Measurements from ENCODE around the gene ARL5C. TPM values are rescaled to one million over a fixed set of nuclear protein-coding genes. Genes with fewer than 3 reads are reported as not detected.

Gene ARL5C, protein sequence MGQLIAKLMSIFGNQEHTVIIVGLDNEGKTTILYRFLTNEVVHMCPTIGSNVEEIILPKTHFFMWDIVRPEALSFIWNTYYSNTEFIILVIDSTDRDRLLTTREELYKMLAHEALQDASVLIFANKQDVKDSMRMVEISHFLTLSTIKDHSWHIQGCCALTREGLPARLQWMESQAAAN
- under 1 TPM in 1 of 2 donors, not detected in 1; 0.27 TPM for total RNA-seq

DNA sequence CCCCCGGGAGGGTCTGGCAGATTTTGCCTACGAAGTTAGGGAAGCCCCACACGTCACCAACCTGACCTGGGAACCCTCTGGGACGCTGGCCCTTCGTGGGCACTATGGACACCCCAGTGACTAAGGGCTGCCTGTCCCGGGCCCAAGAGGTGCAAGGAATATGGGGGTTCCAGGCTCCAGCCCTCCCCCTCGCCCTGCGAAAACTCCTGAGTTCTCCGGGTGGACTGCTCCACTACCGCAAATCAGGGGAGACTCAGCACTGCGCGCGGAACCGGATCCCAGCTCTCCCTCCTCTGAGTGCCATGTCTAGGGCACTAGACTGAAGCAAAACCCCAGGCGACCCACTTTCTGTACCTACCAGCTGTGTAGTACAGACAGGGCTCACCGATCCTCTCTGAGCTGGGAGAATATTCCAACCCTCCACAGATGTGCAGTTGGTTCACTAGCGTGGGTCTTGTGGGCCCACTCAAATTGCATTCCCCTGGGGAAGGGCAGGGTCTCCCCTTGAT, at the start of gene ARL5C:
Gene ARL5C, minus strand, starts transcription at position 321 of the 509 bp plus-strand sequence. CDS start 401 bp downstream, outside the sequence.
- H3K4me3 ChIP-seq = peak within 1 kb of the TSS; percentile 71
- no peaks in the 10 kb centered on the region for H3K27me3 ChIP-seq (replicated peaks; ENCODE audit: insufficient read depth)
- no peak for DNase-seq (ENCODE audit: low spot score)
- no peaks in the 10 kb centered on the region for H3K9me3 ChIP-seq
- H3K27ac ChIP-seq = peak within 1 kb of the TSS in 1 of 2 donors; percentile 16
- TF ChIP-seq, protein P1, sequence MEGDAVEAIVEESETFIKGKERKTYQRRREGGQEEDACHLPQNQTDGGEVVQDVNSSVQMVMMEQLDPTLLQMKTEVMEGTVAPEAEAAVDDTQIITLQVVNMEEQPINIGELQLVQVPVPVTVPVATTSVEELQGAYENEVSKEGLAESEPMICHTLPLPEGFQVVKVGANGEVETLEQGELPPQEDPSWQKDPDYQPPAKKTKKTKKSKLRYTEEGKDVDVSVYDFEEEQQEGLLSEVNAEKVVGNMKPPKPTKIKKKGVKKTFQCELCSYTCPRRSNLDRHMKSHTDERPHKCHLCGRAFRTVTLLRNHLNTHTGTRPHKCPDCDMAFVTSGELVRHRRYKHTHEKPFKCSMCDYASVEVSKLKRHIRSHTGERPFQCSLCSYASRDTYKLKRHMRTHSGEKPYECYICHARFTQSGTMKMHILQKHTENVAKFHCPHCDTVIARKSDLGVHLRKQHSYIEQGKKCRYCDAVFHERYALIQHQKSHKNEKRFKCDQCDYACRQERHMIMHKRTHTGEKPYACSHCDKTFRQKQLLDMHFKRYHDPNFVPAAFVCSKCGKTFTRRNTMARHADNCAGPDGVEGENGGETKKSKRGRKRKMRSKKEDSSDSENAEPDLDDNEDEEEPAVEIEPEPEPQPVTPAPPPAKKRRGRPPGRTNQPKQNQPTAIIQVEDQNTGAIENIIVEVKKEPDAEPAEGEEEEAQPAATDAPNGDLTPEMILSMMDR (IDR thresholded peaks at IDR 0.05) = no peak
- no peak for ATAC-seq (ENCODE audit: insufficient number of reproducible peaks, low FRiP score, low read depth)
- no peaks in the 10 kb centered on the region for H3K36me3 ChIP-seq
- H3K4me1 ChIP-seq (ENCODE audit: control insufficient read depth in 1 of 2, low read depth in 2 of 2) = peaks cover 6 to 30% of the 10 kb centered on the region in 2 donors

DNA sequence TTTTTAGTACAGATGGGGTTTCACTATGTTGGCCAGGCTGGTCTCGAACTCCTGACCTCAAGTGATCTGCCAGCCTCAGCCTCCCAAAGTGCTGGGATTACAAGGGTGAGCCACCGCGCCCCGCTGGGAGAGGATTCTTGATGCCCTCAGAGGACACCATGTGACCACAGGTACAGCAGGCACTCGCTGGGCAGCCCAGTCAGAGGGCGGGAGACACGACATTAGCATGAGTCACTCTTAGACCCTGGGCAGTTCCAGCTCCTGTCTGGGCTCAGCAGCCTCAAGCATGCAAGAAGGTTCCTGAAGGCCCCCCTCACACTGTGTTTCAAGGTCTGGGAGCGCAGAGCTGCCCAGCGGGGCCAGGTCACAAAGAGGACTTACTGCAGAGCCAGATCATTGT, 47.9 kb upstream of the ARL5C start:
- Histone ChIP-seq H3K4me3 (no peak overlapping the region), H3K36me3 (peaks cover 2% of the 10 kb centered on the region), H3K9me3 (no peaks in the 10 kb centered on the region), H3K27me3 (replicated peaks; ENCODE audit: insufficient read depth) (no peaks in the 10 kb centered on the region), H3K27ac (peak overlapping the region; percentile 58 to 64), H3K4me1 (ENCODE audit: control insufficient read depth in 1 of 2, low read depth in 2 of 2) (peaks cover 25 to 71% of the 10 kb centered on the region in 2 donors)
- DNase-seq (ENCODE audit: low spot score) (no peak), ATAC-seq (ENCODE audit: insufficient number of reproducible peaks, low FRiP score, low read depth) (no peak)
- TF ChIP-seq, protein P1 (IDR thresholded peaks at IDR 0.05) = no peak

DNA sequence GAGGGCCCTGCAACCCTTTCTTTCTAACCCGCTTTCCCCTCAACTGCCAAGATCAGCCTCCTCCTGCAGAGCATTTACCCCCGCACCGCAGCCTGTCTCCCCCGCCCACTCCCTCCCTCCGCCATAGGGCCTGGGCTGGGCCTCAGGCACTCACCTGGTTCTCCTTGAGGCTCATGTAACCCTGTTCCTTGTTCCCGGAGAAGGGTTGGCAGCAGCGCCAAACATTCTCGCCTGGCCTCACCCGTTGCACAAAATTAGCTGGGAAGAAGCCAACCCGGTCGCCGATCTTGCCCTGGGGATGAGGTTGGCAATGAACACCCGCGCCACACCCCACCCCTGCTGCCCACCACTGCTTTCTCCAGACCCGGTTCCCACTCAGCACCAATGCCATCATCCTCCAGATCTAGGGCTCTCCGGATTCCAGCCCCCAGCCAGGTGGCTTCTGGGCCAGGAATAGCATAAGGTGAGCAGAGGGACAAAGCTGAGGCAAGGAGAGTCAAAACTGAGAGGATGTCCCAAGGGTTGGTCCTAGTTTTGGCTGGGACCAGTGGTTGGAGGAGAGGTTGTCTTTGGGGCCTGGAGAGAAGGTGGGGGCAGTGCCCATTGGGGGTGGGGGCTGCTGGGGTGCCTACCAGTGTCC, 47.0 kb upstream of the ARL5C start:
- Histone ChIP-seq H3K4me3 (no peak overlapping the region), H3K27me3 (replicated peaks; ENCODE audit: insufficient read depth) (no peaks in the 10 kb centered on the region), H3K36me3 (peaks cover 2% of the 10 kb centered on the region), H3K9me3 (no peaks in the 10 kb centered on the region), H3K4me1 (ENCODE audit: control insufficient read depth in 1 of 2, low read depth in 2 of 2) (peaks cover 33 to 71% of the 10 kb centered on the region in 2 donors), H3K27ac (peak overlapping the region; percentile 58 to 64)
- no peak for ATAC-seq (ENCODE audit: insufficient number of reproducible peaks, low FRiP score, low read depth)
- TF ChIP-seq, protein P1 (IDR thresholded peaks at IDR 0.05) = no peak
- DNase-seq (ENCODE audit: low spot score) = no peak

DNA sequence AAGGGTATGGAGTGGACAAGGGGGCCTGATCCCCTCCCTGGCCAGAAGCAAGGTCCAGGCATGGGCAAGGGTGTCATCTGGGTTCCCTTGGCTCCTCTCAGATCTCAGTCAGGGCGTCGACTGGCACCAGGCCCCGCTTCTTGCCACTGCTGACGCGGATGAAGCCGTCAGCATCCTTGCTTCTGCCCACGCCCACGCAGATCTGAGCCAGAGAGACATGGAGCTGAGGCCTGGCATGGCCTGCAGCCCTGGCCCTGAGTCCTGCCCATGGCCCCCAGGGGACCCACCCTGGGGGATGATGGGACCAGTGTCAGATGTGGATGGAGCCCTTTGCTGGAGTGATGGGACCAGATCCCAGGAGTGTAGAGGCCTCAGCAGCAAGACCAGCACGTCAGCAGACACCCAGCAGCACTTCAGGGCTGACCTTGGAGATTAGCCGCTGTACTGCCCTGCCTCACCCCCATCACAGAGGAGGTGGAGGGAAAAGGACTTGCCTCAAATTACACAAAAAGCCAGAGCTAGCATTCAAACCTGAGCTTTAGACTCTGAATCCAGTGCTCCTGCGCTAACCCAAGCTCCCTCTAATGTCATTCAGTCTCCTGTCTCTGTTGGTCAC, 46.3 kb upstream of the ARL5C start:
- peaks cover 34 to 67% of the 10 kb centered on the region in 2 donors for H3K4me1 ChIP-seq (ENCODE audit: control insufficient read depth in 1 of 2, low read depth in 2 of 2)
- no peak overlapping the region for H3K4me3 ChIP-seq
- H3K27me3 ChIP-seq (replicated peaks; ENCODE audit: insufficient read depth) = no peaks in the 10 kb centered on the region
- ATAC-seq (ENCODE audit: insufficient number of reproducible peaks, low FRiP score, low read depth) (no peak), DNase-seq (ENCODE audit: low spot score) (no peak)
- H3K9me3 ChIP-seq = no peaks in the 10 kb centered on the region
- H3K36me3 ChIP-seq = peaks cover 2% of the 10 kb centered on the region
- TF ChIP-seq, protein P1 (IDR thresholded peaks at IDR 0.05) = no peak
- H3K27ac ChIP-seq = peak overlapping the region; percentile 58 to 64

DNA sequence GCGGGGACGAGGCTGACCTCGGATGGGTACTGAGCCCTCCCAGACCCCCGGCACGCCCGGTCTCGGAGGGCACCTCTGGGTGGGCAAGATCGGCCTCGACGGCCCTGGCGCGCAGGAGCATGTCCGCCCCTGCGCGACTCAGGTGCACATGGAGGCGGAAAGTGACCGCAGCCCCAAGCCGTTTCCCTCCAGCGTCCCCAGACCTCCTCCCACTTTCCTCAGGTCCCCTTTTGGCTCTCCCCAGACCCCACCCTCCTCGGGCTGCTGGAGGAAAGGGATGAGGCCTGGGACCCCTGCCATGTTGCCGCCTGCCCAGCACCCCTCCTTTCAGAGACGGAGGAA, 44.1 kb upstream of the ARL5C start:
- TF ChIP-seq, protein P1 (IDR thresholded peaks at IDR 0.05) = no peak
- DNase-seq (ENCODE audit: low spot score) = no peak
- Histone ChIP-seq H3K36me3 (peaks cover 1% of the 10 kb centered on the region), H3K4me3 (peak overlapping the region; percentile 77), H3K9me3 (no peaks in the 10 kb centered on the region), H3K4me1 (ENCODE audit: control insufficient read depth in 1 of 2, low read depth in 2 of 2) (peaks cover 34 to 59% of the 10 kb centered on the region in 2 donors), H3K27ac (peak overlapping the region; percentile 93 to 95), H3K27me3 (replicated peaks; ENCODE audit: insufficient read depth) (no peaks in the 10 kb centered on the region)
- no peak for ATAC-seq (ENCODE audit: insufficient number of reproducible peaks, low FRiP score, low read depth)

Measured in thoracic aorta (tissue), 2 donors.